Fibroblast of villous mesenchyme (primary cell): ENCODE results near the gene GBP2. TPM values are rescaled to one million over a fixed set of nuclear protein-coding genes. Genes with fewer than 3 reads are reported as not detected.
"Not testable (repeated sequence)": the region's sequence is repeated elsewhere in the genome, so short reads cannot be mapped to it uniquely, and the experiment has no call there.

Experiments used
- DNase-seq: peaks from one replicate; pipeline ENCODE4 v3.0.0-alpha.2; 2010; ENCODE audit warnings: low read depth
- H3K4me3 ChIP-seq: 2 replicates; pipeline ENCODE4 v1.5.1; 2011; ENCODE audit warnings: low read depth, mild to moderate bottlenecking, low read length
- CTCF ChIP-seq: IDR thresholded peaks from 2 replicates; pipeline ENCODE4 v1.5.1; 2012; ENCODE audit warnings: low read depth, mild to moderate bottlenecking, low read length; ENCODE audit not compliant: insufficient read depth
- total RNA-seq: library from RNA; depleted of rRNA; stranded (reverse); fragments of >200 nt; gene quantifications from 2 replicates; pipeline ENCODE4 v1.2.3, GENCODE V29; 2012

GBP2 gene
- total RNA-seq, 1 donor: 96.3 TPM

- no peak overlapping the region for H3K4me3 ChIP-seq
- no peak for TF ChIP-seq CTCF
- DNase-seq: peak; percentile 7
Observed at GRCh38 chr1:89088572-89088971, 37.3 kb downstream of the GBP2 start.

GRCh38 chr1:89087241-89087640, 38.7 kb downstream of the GBP2 start:
- H3K4me3 ChIP-seq: no peak overlapping the region
- no peak for DNase-seq
- TF ChIP-seq CTCF: no peak

GRCh38 chr1:89085781-89086180, 40.1 kb downstream of the GBP2 start:
- no peak for TF ChIP-seq CTCF
- H3K4me3 ChIP-seq: no peak overlapping the region
- DNase-seq: no peak

- TF ChIP-seq CTCF: no peak
- H3K4me3 ChIP-seq: no peak overlapping the region
- no peak for DNase-seq
Observed at GRCh38 chr1:89081005-89081404, 44.9 kb downstream of the GBP2 start.

- not testable (repeated sequence) for DNase-seq, H3K4me3 ChIP-seq
Observed at GRCh38 chr1:89080068-89080467, 45.8 kb downstream of the GBP2 start.

GRCh38 chr1:89072466-89073065, 53.3 kb downstream of the GBP2 start:
- not testable (repeated sequence) for DNase-seq

GRCh38 chr1:89070509-89070908, 55.4 kb downstream of the GBP2 start:
- peak; percentile 5 for DNase-seq
- no peak for TF ChIP-seq CTCF
- peak overlapping the region; percentile 53 for H3K4me3 ChIP-seq

More at GRCh38 chr1:89072466-89073065, 53.3 kb downstream of the GBP2 start:
- not testable (repeated sequence) for H3K4me3 ChIP-seq

GRCh38 chr1:89069951-89070350, 56.0 kb downstream of the GBP2 start:
- TF ChIP-seq CTCF: no peak
- peak overlapping the region; percentile 53 for H3K4me3 ChIP-seq
- DNase-seq: peak; percentile 51
